ENCODE results near the gene ST6GAL2. TPM values are rescaled to one million over a fixed set of nuclear protein-coding genes. Genes with fewer than 3 reads are reported as not detected.

Gene ST6GAL2
- total RNA-seq, 1 donor from 2014 or later, result 5.9 TPM

GRCh38 chr2:106890606-106891005 is 4.6 kb upstream of the ST6GAL2 start:
- no peak overlapping the region for H3K4me3 Mint-ChIP-seq (ENCODE audit: unreplicated experiment)
- no peak for DNase-seq
- H3K27ac Mint-ChIP-seq (ENCODE audit: unreplicated experiment), result no peak overlapping the region
- H3K27me3 Mint-ChIP-seq (ENCODE audit: unreplicated experiment), result peaks cover 6% of the 10 kb centered on the region
- no peak for TF ChIP-seq CTCF (IDR thresholded peaks at IDR 0.05; ENCODE audit: partially characterized antibody, unreplicated experiment)
- H3K36me3 Mint-ChIP-seq (ENCODE audit: unreplicated experiment), result no peaks in the 10 kb centered on the region
- peaks cover under 1% of the 10 kb centered on the region for H3K4me1 Mint-ChIP-seq (ENCODE audit: low read depth, unreplicated experiment)
- peaks cover 6% of the 10 kb centered on the region for H3K9me3 Mint-ChIP-seq (ENCODE audit: unreplicated experiment)

GRCh38 chr2:106886916-106887758 is 1.2 kb upstream of the ST6GAL2 start:
- Mint-ChIP-seq H3K36me3 (ENCODE audit: unreplicated experiment) (no peaks in the 10 kb centered on the region), H3K4me1 (ENCODE audit: low read depth, unreplicated experiment) (peaks cover 5% of the 10 kb centered on the region), H3K27me3 (ENCODE audit: unreplicated experiment) (peaks cover 11% of the 10 kb centered on the region), H3K27ac (ENCODE audit: unreplicated experiment) (peak overlapping the region; percentile 73), H3K9me3 (ENCODE audit: unreplicated experiment) (peaks cover 12% of the 10 kb centered on the region), H3K4me3 (ENCODE audit: unreplicated experiment) (peak overlapping the region; percentile 88)
- DNase-seq, result peak; percentile 66
- TF ChIP-seq CTCF (IDR thresholded peaks at IDR 0.05; ENCODE audit: partially characterized antibody, unreplicated experiment), result no peak

GRCh38 chr2:106885329-106885728 is 638 bp downstream of the ST6GAL2 start:
- H3K27ac Mint-ChIP-seq (ENCODE audit: unreplicated experiment), result peak overlapping the region; percentile 65
- TF ChIP-seq CTCF (IDR thresholded peaks at IDR 0.05; ENCODE audit: partially characterized antibody, unreplicated experiment), result no peak
- H3K36me3 Mint-ChIP-seq (ENCODE audit: unreplicated experiment), result no peaks in the 10 kb centered on the region
- H3K4me3 Mint-ChIP-seq (ENCODE audit: unreplicated experiment), result peak overlapping the region; percentile 97
- H3K4me1 Mint-ChIP-seq (ENCODE audit: low read depth, unreplicated experiment), result peaks cover 9% of the 10 kb centered on the region
- peaks cover 11% of the 10 kb centered on the region for H3K27me3 Mint-ChIP-seq (ENCODE audit: unreplicated experiment)
- peaks cover 12% of the 10 kb centered on the region for H3K9me3 Mint-ChIP-seq (ENCODE audit: unreplicated experiment)
- DNase-seq, result no peak

GRCh38 chr2:106882673-106883072 is 3.3 kb downstream of the ST6GAL2 start:
- H3K27me3 Mint-ChIP-seq (ENCODE audit: unreplicated experiment), result peaks cover 11% of the 10 kb centered on the region
- H3K9me3 Mint-ChIP-seq (ENCODE audit: unreplicated experiment), result peaks cover 9% of the 10 kb centered on the region
- no peak overlapping the region for H3K4me3 Mint-ChIP-seq (ENCODE audit: unreplicated experiment)
- no peak for DNase-seq
- H3K36me3 Mint-ChIP-seq (ENCODE audit: unreplicated experiment), result no peaks in the 10 kb centered on the region
- H3K27ac Mint-ChIP-seq (ENCODE audit: unreplicated experiment), result no peak overlapping the region
- no peak for TF ChIP-seq CTCF (IDR thresholded peaks at IDR 0.05; ENCODE audit: partially characterized antibody, unreplicated experiment)
- peaks cover 9% of the 10 kb centered on the region for H3K4me1 Mint-ChIP-seq (ENCODE audit: low read depth, unreplicated experiment)

- Mint-ChIP-seq H3K27me3 (ENCODE audit: unreplicated experiment) (no peaks in the 10 kb centered on the region), H3K27ac (ENCODE audit: unreplicated experiment) (no peak overlapping the region), H3K9me3 (ENCODE audit: unreplicated experiment) (no peaks in the 10 kb centered on the region), H3K36me3 (ENCODE audit: unreplicated experiment) (no peaks in the 10 kb centered on the region), H3K4me1 (ENCODE audit: low read depth, unreplicated experiment) (peaks cover 3% of the 10 kb centered on the region), H3K4me3 (ENCODE audit: unreplicated experiment) (no peak overlapping the region)
- no peak for TF ChIP-seq CTCF (IDR thresholded peaks at IDR 0.05; ENCODE audit: partially characterized antibody, unreplicated experiment)
- no peak for DNase-seq
These were observed 7.8 kb downstream of the ST6GAL2 start for GRCh38 chr2:106878206-106878605.
